SK-N-DZ (cell line): ENCODE data around the gene CFH.
"Not testable (repeated sequence)": the region's sequence is repeated elsewhere in the genome, so short reads cannot be mapped to it uniquely, and the experiment has no call there.

ENCODE experiments used
- DNase-seq: peaks from one replicate; pipeline ENCODE4 v3.0.0-alpha.2; 2015; ENCODE audit warnings: low spot score

Gene CFH

DNA sequence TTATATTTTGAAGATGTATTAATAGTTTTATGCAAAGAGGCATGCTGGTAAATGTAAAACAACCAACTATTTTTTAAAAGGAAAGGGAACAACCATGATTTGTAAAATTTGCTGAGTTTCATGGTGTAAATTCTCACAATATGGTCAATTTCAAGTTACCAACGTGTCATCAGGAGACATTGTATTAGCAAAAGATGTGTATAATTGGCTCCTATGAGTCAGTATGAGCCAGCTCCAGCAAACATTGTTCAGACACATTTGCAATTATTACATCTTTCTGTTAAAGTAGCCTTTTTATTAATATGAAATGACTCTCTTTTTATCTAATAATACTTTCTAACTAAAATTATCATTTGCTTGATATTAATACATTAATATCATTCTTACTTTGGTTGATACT, 15.3 kb downstream of the CFH start:
- DNase-seq = no peak

GRCh38 chr1:196669051-196669450, 17.2 kb downstream of the CFH start:
- DNase-seq = no peak

DNA sequence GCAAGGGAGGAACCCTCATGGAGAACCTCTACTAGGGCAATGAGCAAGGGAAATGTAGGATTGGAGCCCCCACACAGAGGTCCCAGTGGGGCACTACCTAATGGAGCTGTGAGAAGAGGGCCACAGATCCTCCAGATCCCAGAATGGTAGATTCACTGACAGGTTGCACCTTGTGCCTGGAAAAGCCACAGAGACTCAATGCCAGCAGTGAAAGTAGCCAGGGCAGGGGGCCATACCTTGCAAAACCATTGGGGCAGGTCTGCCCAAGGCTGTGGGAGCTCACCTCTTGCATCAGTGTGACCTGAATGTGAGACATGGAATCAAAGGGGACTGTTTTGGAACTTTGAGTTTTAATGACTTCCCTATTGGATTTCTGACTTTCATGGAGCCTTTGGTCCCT, 17.9 kb downstream of the CFH start:
- DNase-seq = no peak

- DNase-seq = no peak
These were observed 23.1 kb downstream of the CFH start for GRCh38 chr1:196674908-196675307.

DNA sequence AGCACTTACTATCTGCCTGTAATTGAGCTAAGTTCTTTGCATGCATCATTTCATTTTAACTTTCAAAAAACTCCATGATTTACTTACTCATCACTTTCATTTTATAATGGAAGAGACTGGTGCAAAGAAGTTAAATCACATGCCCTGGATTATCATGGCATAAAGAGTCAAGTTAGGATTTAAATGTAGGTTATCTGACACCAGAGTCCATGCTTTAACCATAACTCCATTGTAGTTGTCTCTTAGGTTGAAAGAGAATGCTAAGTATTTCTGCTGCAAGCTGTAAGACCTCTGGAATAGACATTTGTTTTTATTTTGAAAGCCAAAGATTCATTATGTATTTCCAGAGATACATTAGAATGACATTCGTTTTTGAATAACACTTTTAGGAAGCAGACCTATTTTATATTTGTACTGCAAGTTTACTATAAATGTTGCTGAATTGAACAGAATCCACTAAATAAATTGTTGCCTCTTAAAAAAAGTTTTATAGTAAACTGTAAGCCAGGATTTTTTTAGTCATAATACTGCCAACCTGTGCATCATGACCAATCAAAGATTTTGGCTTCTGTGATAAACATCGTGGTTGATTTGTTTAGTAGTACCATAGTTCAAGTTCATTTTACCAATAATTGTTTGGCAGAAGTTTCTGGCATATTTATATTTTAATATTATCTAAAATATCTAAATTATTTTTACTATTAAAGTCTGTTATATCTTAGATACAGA, 26.1 kb downstream of the CFH start:
- no peak for DNase-seq

DNA sequence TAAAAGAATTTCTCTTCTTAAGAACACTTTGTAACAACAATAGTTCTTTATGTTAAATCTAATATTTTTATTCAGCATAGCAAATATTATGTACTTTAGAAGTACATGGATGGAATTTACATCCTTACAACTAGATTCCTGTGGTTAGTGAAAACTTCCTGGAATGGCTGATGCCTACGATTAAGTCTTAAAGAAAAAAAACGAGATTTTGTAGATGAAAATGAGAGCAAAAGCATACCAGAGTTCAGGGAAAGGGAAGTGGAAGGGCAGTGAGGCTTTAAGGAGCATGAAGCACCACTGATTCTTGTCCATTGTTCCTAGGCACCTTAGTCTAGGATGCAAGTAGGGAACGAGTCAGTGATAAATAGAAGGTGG, 26.7 kb downstream of the CFH start:
- no peak for DNase-seq

GRCh38 chr1:196680107-196680506, 28.3 kb downstream of the CFH start:
- DNase-seq = no peak

GRCh38 chr1:196684476-196684875, 32.6 kb downstream of the CFH start:
- DNase-seq = no peak

DNA sequence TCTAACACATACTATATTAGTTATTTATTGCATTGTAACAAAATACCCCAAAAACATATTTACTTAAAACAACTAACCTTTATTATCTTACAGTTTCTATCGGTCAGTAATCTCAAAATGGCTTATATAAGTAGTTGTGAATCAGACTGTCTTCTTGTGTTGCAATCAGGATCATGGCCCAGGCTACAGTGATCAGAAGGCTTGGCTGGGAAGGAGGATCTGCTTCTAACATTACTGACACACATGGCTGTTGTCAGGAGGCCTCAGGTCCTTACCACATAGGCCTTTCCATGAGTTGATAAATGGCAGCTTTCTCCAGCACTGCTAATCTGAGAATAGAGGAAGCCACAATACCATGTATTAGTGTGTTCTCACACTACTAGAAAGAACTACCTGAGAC, 33.7 kb downstream of the CFH start:
- no peak for DNase-seq

- no peak for DNase-seq
These were observed 37.2 kb downstream of the CFH start for GRCh38 chr1:196689001-196689400.

GRCh38 chr1:196690582-196690981, 38.7 kb downstream of the CFH start:
- peak; percentile 34 for DNase-seq

DNA sequence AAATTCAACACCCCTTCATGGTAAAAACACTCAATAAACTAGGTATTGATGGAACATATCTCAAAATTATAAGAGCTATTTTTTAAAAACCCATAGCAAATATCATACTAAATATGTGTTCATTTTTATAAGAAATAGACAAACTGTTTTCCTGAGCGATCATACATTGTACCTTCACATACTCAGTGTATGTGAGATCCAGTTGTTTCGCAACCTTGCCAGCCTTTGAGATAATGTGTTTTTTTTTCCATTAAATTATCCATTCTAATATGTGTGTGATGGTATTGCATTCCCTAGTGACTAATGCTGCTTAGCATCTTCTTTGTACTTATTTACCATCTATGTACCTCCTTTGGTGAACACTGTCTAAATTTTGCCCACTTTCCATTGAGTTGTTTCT, 47.1 kb downstream of the CFH start:
- no peak for DNase-seq

- DNase-seq = no peak
These were observed 49.3 kb downstream of the CFH start for GRCh38 chr1:196701144-196701543.

DNA sequence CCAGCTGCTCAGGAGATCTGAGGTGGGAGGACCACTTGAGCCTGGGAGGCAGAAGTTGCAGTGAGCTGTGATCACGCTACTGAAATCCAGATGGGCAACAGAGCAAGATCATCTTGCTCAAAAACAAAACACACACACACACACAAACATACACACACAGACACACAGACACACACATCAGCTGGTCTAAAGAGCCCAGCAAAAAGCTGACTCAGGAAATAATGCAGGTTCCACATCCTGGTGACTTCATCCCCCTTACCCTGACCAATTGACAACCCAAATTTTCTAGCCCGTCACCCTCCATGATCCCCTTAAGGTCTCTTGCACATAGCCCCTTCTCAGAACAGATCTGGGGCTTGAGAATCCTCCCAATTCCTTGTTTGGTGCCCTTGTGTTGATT, 58.0 kb downstream of the CFH start:
- DNase-seq = not testable (repeated sequence)

- no peak for DNase-seq
These were observed 66.0 kb downstream of the CFH start for GRCh38 chr1:196717868-196718267.

DNA sequence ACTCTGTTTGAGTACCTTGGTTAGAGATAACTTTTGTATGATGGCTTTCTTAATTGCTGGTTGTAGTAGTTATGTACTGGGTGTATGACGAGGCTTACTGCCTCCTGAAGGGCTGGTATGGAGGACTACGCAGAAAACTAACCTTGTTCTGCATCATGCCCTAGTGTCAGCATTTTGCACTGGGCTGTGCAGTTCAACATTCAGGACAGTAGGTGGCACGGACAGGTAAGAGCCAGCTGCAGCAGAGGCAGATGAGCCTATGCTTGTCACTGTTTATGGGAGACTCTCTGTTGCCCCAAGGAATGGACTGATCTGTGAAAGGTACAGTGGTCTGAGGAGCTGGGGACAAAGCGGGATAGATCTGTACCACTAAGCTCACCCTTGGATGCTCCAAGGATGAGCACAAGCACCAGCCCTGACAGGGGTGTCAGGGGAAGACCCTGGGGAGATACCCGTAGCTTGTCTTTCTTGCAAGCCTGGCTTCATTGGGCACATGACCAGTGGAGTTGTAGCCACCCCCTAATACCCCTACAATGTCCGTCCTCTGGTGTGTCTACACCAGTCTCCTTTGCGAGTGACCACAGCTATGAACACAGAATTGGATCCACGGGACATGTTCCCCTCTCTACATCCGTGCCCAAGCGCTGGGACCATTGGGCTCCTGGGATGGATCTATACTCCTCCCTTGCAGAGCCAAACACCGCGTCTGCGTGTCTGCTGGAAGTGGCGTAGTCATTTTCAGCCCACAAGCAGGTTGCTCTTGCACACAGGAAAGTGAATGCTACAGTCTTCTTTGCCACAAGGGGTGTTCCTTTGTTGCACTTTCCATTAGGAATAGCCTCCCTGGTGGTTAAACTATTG, 71.7 kb downstream of the CFH start:
- DNase-seq = peak; percentile 11

- no peak for DNase-seq
These were observed 80.7 kb downstream of the CFH start for GRCh38 chr1:196732526-196732925.

DNA sequence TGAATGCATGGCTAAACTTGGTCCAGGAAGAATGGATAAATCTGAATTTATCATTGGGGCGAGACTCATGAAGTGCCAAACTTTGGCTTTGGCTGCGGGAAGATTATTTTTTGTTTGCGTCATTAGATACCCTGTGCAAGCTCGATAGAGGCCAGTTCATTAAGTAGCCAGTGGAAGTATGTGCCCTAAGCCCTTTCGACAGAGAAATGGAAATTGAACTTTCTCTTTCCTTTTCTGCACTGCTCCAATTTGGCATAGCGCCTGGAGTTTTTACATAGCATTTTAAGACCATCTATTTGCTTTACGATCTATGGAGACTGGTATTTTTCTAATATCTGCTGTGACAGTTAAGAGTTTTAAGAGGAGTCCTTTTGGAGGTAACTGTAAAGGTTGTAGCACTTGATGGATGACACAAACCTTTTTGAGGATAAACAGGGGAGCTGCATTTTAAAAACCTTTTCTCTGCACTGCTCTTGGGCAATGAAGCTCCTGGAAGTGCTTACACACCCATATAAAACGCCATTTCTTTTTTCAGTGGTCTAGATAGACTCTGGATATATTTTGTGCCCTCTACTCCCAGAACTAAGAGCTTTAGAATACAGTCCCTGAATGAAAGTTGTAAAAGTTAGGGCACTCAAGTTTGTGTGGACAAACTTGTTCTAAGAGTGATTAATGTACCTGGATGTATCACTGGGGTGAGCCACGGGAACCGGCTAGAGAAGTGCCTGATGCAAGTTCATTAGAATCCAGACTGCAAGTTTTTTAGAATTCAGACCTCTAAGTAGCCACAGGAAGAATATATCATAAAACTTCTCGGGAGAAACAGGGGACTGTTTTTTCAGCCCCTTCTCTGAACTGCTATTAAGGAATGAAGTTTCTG, 81.5 kb downstream of the CFH start:
- no peak for DNase-seq

DNA sequence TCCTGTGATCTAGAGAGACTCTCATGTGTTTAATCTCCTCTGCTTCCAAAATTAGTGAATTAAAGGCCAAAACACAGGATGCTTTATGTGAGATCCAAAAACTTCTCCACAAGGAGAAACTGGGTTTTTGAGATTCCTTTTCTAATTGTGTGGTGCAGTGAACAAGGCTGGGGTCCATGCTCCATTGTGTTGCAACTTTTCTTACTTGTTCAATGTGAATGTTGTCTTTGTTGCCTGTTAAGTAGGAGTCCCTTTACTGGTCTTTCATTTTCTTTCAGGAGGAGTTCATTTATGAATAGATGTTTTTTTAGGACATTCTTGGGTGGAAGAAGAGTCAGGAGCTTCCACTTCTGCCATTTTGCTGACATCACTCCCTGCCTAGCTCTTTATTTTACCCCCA, 82.2 kb downstream of the CFH start:
- DNase-seq = no peak

DNA sequence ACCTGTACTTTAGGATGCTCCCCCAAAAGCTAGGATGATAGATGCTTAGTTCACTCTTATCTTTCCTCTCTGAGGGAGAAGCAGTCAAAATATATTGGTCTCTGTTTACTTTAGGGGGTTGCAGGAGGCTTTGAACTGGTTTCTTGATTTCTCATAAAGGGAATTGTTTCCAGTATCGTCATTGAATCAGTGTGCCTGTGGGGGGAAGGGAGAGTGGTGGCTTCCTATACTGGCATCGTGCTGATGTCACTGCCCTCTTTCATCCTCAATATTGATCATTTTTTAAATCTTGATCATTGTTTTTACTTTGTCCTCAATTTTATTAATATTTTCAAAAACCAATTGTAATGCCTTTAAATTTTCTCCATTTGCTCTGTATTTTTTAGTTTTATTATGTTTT, 82.6 kb downstream of the CFH start:
- DNase-seq = no peak

GRCh38 chr1:196738730-196739129, 86.9 kb downstream of the CFH start:
- no peak for DNase-seq

DNA sequence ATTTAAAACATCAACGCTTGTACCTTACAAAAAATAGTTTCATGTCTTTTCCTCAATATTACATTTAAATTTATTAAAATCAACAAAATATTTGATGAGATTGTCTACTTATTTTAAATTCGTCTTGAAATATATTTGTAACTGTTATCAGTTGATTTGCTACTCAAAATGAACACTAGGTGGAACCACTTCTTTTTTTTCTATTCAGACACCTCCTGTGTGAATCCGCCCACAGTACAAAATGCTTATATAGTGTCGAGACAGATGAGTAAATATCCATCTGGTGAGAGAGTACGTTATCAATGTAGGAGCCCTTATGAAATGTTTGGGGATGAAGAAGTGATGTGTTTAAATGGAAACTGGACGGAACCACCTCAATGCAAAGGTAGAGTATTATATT, 91.4 kb downstream of the CFH start:
- peak; percentile 21 for DNase-seq
